ENCODE measurements around the gene FBXO31.

Gene FBXO31

GRCh38 chr16:87326151-87326571 lies 57.4 kb downstream of the FBXO31 start (continued):
- no peak for TF ChIP-seq ZNF302 (tag by site-specific recombination; IDR thresholded peaks at IDR 0.05; ENCODE audit: low read depth)
- TF ChIP-seq ZNF37A (tag by site-specific recombination; IDR thresholded peaks at IDR 0.05): no peak
- TF ChIP-seq ZBTB17 (tag by site-specific recombination; IDR thresholded peaks at IDR 0.05): no peak
- no peak for TF ChIP-seq ZBTB26 (tag by site-specific recombination; optimal IDR thresholded peaks at IDR 0.05)
- no peak for TF ChIP-seq ZNF223 (tag by site-specific recombination; IDR thresholded peaks at IDR 0.05)
- no peak for TF ChIP-seq IKZF3 (tag by site-specific recombination; IDR thresholded peaks at IDR 0.05)

- H3K36me3 ChIP-seq (ENCODE audit: control insufficient read depth in 2 of 2, insufficient read depth in 1 of 2, low read length in 2 of 2): peaks cover 0 to 34% of the 10 kb centered on the region in 2 experiments; a peak in 1 of 3 replicates
- ChIA-PET CTCF (interaction anchor here (0.6 to 1.0 kb wide), 3 partner anchors 58 to 364 kb away, joined by 3 to 4 read pairs (median 4); partner anchors contain the start of gene FBXO31), POLR2A (no interaction called here)
These were observed 58.1 kb downstream of the FBXO31 start for GRCh38 chr16:87325423-87325858.

GRCh38 chr16:87324411-87325275 lies 58.9 kb downstream of the FBXO31 start:
- Histone ChIP-seq H3K4me3 (ENCODE audit: low read depth, low read length) (no peak overlapping the region), H3K4me1 (ENCODE audit: control insufficient read depth, insufficient read depth, low read length) (no peaks in the 10 kb centered on the region), H3K36me3 (ENCODE audit: control insufficient read depth in 2 of 2, insufficient read depth in 1 of 2, low read length in 2 of 2) (peaks cover 0 to 26% of the 10 kb centered on the region in 2 experiments; a peak in 1 of 3 replicates), H3K27ac (ENCODE audit: extremely low read depth, low read depth, low read length) (no peak overlapping the region), H3K9me3 (ENCODE audit: control insufficient read depth, insufficient read depth, low read depth, low read length) (no peaks in the 10 kb centered on the region)
- ChIA-PET POLR2A (interaction anchor here (1.2 kb wide), 1 partner anchor 59 kb away, joined by 4 read pairs; the partner anchor contains the start of gene FBXO31), CTCF (interaction anchor here (0.6 to 1.2 kb wide), 7 partner anchors 32 to 533 kb away, joined by 3 to 5 read pairs (median 4); partner anchors contain the start of gene FBXO31)
- TF ChIP-seq ZNF362 (tag by site-specific recombination; IDR thresholded peaks at IDR 0.05) (no peak), ZSCAN18 (tag by site-specific recombination; IDR thresholded peaks at IDR 0.05) (no peak), ZSCAN4 (tag by site-specific recombination; IDR thresholded peaks at IDR 0.05) (no peak), ZNF654 (tag by site-specific recombination; IDR thresholded peaks at IDR 0.05; ENCODE audit: low read depth) (peak; percentile 27), ZNF768 (tag by site-specific recombination; IDR thresholded peaks at IDR 0.05) (no peak), ZSCAN23 (tag by site-specific recombination; IDR thresholded peaks at IDR 0.05) (no peak), ZNF645 (tag by site-specific recombination; IDR thresholded peaks at IDR 0.05) (no peak), ZSCAN5A (tag by site-specific recombination; IDR thresholded peaks at IDR 0.05) (no peak), ZBTB48 (tag by site-specific recombination; IDR thresholded peaks at IDR 0.05) (0 out of 2 replicates have a peak, but pooled peaks have one; percentile 28), ZNF174 (tag by site-specific recombination; IDR thresholded peaks at IDR 0.05) (no peak), PATZ1 (tag by site-specific recombination; IDR thresholded peaks at IDR 0.05) (0 out of 2 replicates have a peak, but pooled peaks have one; percentile 21), ZFP69B (tag by site-specific recombination; IDR thresholded peaks at IDR 0.05) (no peak)

More at GRCh38 chr16:87325423-87325858, 58.1 kb downstream of the FBXO31 start:
- Histone ChIP-seq H3K9me3 (ENCODE audit: control insufficient read depth, insufficient read depth, low read depth, low read length) (no peaks in the 10 kb centered on the region), H3K27ac (ENCODE audit: extremely low read depth, low read depth, low read length) (no peak overlapping the region), H3K4me1 (ENCODE audit: control insufficient read depth, insufficient read depth, low read length) (no peaks in the 10 kb centered on the region), H3K4me3 (ENCODE audit: low read depth, low read length) (no peak overlapping the region)
- TF ChIP-seq ZBTB1 (tag by site-specific recombination; IDR thresholded peaks at IDR 0.05): no peak

Data from HEK293 (cell line).